Measurements from ENCODE around the gene CALHM4. TPM values are rescaled to one million over a fixed set of nuclear protein-coding genes. Genes with fewer than 3 reads are reported as not detected.

Gene CALHM4, protein sequence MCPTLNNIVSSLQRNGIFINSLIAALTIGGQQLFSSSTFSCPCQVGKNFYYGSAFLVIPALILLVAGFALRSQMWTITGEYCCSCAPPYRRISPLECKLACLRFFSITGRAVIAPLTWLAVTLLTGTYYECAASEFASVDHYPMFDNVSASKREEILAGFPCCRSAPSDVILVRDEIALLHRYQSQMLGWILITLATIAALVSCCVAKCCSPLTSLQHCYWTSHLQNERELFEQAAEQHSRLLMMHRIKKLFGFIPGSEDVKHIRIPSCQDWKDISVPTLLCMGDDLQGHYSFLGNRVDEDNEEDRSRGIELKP
- not detected for total RNA-seq

DNA sequence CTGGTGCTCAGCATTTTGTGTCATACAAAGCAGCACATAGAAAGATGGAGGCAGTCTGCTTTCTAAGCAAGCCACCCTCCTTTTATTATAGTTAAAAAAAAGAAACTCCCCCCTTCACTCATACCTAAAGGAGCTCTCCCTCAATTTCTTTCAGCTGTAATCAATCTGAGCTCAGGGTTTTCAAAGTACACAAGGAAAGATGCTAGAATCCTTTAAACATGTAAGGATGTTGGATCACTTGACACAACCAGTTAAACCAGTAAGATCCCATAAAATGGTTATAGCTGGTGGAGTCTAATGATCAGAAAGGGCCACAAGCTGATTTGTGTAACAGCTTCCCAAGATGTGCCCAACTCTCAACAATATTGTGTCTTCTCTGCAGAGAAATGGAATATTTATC lies at the start of gene CALHM4:
TSS of gene CALHM4 (plus strand) at position 301 of the 400 bp plus-strand sequence. CDS start at position 344, 43 bp downstream.
- ATAC-seq (ENCODE audit: low FRiP score) (no peak), DNase-seq (ENCODE audit: low spot score) (no peak)
- TF ChIP-seq, protein P1, sequence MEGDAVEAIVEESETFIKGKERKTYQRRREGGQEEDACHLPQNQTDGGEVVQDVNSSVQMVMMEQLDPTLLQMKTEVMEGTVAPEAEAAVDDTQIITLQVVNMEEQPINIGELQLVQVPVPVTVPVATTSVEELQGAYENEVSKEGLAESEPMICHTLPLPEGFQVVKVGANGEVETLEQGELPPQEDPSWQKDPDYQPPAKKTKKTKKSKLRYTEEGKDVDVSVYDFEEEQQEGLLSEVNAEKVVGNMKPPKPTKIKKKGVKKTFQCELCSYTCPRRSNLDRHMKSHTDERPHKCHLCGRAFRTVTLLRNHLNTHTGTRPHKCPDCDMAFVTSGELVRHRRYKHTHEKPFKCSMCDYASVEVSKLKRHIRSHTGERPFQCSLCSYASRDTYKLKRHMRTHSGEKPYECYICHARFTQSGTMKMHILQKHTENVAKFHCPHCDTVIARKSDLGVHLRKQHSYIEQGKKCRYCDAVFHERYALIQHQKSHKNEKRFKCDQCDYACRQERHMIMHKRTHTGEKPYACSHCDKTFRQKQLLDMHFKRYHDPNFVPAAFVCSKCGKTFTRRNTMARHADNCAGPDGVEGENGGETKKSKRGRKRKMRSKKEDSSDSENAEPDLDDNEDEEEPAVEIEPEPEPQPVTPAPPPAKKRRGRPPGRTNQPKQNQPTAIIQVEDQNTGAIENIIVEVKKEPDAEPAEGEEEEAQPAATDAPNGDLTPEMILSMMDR (IDR thresholded peaks at IDR 0.05) = no peak

DNA sequence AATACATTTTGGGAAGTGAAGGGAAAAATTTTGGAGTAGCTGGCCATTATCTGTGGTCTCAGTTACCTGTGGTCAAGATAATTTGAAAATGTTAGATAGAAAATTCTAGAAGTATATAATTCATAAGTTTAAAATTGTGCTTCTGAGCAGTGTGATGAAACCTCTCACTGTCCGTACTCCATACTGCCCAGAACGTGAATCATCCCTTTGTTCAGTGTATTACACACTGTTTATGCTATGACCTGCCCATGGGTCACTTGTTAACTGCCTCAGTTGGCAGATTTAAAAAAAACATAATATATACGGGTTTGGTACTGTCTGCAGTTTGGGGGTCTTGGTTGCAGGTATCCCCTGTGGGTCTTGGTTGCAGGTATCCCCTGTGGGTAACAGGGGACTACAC lies 46.2 kb upstream of the CALHM4 start:
- TF ChIP-seq, protein P1 (IDR thresholded peaks at IDR 0.05) = no peak
- ATAC-seq (ENCODE audit: low FRiP score) = no peak
- DNase-seq (ENCODE audit: low spot score) = no peak

DNA sequence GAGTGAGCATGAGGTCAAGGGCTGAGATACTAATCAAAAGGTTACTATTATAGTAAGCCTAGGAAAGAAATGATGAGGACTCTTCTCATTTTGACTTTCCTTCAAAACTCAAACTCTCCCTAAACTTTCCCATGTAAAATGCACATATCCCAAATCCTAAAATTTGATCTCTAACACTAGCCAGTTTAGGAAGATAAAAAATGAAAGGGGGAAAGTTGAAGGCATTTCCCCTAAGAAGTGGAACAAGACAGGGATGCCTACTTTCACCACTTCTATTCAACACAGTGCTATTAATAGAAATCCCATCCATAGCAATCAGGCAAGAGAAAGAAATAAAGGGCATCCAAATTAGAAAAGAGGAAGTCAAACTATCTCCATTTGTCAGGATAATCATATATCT lies 45.0 kb upstream of the CALHM4 start:
- no peak for ATAC-seq (ENCODE audit: low FRiP score)
- no peak for DNase-seq (ENCODE audit: low spot score)
- TF ChIP-seq, protein P1 (IDR thresholded peaks at IDR 0.05) = no peak

DNA sequence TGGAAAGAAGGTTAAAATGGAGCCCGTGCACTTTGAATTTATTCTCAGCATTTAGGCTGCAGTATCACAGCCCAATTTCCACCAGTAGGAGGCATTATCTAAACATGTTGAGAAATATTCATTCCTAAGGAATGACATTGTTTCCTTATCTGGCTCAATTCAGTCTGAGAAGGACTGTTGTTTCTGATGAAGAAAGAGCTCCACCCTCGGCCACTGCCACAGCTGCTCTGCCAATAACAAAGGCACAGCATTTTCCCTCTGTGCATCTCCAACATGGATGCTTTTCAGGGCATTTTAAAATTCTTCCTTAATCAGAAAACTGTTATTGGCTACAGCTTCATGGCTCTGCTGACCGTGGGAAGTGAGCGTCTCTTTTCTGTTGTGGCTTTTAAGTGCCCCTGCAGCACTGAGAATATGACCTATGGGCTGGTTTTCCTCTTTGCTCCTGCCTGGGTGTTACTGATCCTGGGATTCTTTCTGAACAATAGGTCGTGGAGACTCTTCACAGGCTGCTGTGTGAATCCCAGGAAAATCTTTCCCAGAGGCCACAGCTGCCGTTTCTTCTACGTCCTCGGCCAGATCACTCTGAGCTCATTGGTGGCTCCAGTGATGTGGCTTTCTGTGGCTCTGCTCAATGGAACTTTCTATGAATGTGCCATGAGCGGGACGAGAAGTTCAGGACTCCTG lies 42.0 kb upstream of the CALHM4 start, which contains the start of gene CALHM5:
TSS of gene CALHM5 (plus strand) at position 216 of the 687 bp plus-strand sequence. CDS start at position 274, 58 bp downstream.
- DNase-seq (ENCODE audit: low spot score) = no peak
- ATAC-seq (ENCODE audit: low FRiP score) = peak; percentile 77
- TF ChIP-seq, protein P1 (IDR thresholded peaks at IDR 0.05) = no peak

DNA sequence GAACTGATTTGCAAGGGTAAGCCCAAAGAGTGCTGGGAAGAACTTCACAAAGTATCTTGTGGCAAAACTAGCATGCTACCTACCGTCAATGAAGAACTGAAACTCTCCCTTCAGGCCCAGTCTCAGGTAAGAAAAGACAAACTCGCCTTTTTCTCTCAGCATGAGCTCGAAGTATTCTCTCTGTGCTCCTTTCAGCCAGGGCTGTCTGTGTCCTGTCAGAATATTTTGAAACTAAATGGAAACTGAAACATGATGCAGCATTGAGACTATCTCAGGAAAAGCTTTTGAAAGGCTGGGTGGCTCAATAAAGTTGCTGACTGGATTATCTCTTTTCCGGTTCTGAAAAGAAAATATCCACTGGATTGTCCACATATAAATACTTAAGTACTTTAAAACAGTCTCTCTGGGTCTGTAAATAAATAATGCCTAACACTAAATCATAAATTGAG lies 41.4 kb upstream of the CALHM4 start:
- ATAC-seq (ENCODE audit: low FRiP score) = no peak
- no peak for DNase-seq (ENCODE audit: low spot score)
- TF ChIP-seq, protein P1 (IDR thresholded peaks at IDR 0.05) = no peak

DNA sequence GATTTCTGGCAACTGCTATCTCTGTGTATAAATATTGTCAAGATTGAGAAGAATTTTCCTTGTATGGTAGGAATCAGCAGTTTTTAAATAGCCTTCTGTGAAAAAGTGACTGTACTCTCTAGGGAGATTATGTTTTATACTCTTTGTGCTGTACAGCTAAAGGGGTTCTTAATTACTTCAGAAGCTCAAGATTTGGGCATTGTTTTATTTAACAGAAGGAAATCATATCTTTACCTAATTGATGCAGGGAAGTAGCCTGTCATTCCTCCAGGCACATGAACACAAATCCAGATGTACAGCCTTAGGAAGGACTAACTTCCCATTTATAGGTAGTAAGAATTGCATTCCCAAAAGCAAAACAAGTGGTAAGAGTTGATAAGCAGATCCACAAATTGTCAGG lies 40.8 kb upstream of the CALHM4 start:
- TF ChIP-seq, protein P1 (IDR thresholded peaks at IDR 0.05) = no peak
- ATAC-seq (ENCODE audit: low FRiP score) = no peak

More for the DNA sequence above, 40.8 kb upstream of the CALHM4 start:
- no peak for DNase-seq (ENCODE audit: low spot score)
